Calu3 (cell line): ENCODE measurements around the gene LRRC73. TPM values are rescaled to one million over a fixed set of nuclear protein-coding genes. Genes with fewer than 3 reads are reported as not detected.
"Not testable (repeated sequence)": the region's sequence is repeated elsewhere in the genome, so short reads cannot be mapped to it uniquely, and the experiment has no call there.

Experiments used
- BruUV-seq: library from RNA; stranded (reverse); fragments of 400-500 nt; replicated peaks from 2 replicates; lab custom pipeline; 2021; lab: Mats Ljungman, UMichigan
- CTCF ChIA-PET: fragments of 300-600 bp; sonication (Branson Sonifier 250); formaldehyde crosslinking; loops from one replicate; lab custom pipeline; 2022; ENCODE audit warnings: antibody characterized with exemption; lab: Charles Lee
- DNase-seq: peaks from one replicate; pipeline ENCODE4 v3.0.0; 2022
- H3K27ac Mint-ChIP-seq: one replicate; pipeline ENCODE4 v1.8.0; 2022; ENCODE audit warnings: mixed read lengths; ENCODE audit not compliant: unreplicated experiment
- H3K27me3 Mint-ChIP-seq: one replicate; pipeline ENCODE4 v1.8.0; 2022; ENCODE audit warnings: mixed read lengths; ENCODE audit not compliant: unreplicated experiment
- H3K36me3 Mint-ChIP-seq: one replicate; pipeline ENCODE4 v1.8.0; 2022; ENCODE audit warnings: mild to moderate bottlenecking, moderate library complexity, mixed read lengths; ENCODE audit not compliant: insufficient read depth, unreplicated experiment
- H3K4me1 Mint-ChIP-seq: one replicate; pipeline ENCODE4 v1.8.0; 2022; ENCODE audit warnings: mild to moderate bottlenecking, low read depth, mixed read lengths; ENCODE audit not compliant: unreplicated experiment
- H3K4me3 Mint-ChIP-seq: one replicate; pipeline ENCODE4 v1.8.0; 2022; ENCODE audit warnings: mild to moderate bottlenecking, low read depth, moderate library complexity, mixed read lengths; ENCODE audit not compliant: unreplicated experiment
- H3K9me3 Mint-ChIP-seq: one replicate; pipeline ENCODE4 v1.8.0; 2022; ENCODE audit warnings: low read depth, mixed read lengths; ENCODE audit not compliant: unreplicated experiment
- intact Hi-C: fragments of 100-400 bp; cut with micrococcal nuclease; formaldehyde crosslinking; loops from one replicate; pipeline ENCODE4 v1.10.0; 2022; ENCODE audit not compliant: unreplicated experiment
- total RNA-seq: library from RNA; stranded (reverse); gene quantifications from 2 replicates; pipeline ENCODE4 v1.2.3, GENCODE V29; 2022
- TF ChIP-seq, protein P1 (sequence below): fragments of 200-600 bp; IDR thresholded peaks from one replicate; pipeline ENCODE4 v1.8.0; 2022; ENCODE audit warnings: antibody characterized with exemption; ENCODE audit not compliant: unreplicated experiment

LRRC73 gene
- total RNA-seq, 1 experiment from 2014 or later: 0.50 TPM

GRCh38 chr6:43502666-43503065, 7.5 kb downstream of the LRRC73 start:
- H3K4me3 Mint-ChIP-seq: no peak overlapping the region
- TF ChIP-seq, protein P1, sequence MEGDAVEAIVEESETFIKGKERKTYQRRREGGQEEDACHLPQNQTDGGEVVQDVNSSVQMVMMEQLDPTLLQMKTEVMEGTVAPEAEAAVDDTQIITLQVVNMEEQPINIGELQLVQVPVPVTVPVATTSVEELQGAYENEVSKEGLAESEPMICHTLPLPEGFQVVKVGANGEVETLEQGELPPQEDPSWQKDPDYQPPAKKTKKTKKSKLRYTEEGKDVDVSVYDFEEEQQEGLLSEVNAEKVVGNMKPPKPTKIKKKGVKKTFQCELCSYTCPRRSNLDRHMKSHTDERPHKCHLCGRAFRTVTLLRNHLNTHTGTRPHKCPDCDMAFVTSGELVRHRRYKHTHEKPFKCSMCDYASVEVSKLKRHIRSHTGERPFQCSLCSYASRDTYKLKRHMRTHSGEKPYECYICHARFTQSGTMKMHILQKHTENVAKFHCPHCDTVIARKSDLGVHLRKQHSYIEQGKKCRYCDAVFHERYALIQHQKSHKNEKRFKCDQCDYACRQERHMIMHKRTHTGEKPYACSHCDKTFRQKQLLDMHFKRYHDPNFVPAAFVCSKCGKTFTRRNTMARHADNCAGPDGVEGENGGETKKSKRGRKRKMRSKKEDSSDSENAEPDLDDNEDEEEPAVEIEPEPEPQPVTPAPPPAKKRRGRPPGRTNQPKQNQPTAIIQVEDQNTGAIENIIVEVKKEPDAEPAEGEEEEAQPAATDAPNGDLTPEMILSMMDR: no peak
- peaks cover 5% of the 10 kb centered on the region for H3K27me3 Mint-ChIP-seq
- intact Hi-C loops: no loop called here
- H3K4me1 Mint-ChIP-seq: peaks cover 7% of the 10 kb centered on the region
- no TSS peak for BruUV-seq
- CTCF ChIA-PET: no interaction called here
- H3K9me3 Mint-ChIP-seq: no peaks in the 10 kb centered on the region
- DNase-seq: no peak
- peaks cover 64% of the 10 kb centered on the region for H3K36me3 Mint-ChIP-seq
- no peak overlapping the region for H3K27ac Mint-ChIP-seq

GRCh38 chr6:43500921-43501320, 9.2 kb downstream of the LRRC73 start:
- no peaks in the 10 kb centered on the region for H3K9me3 Mint-ChIP-seq
- no TSS peak for BruUV-seq
- intact Hi-C loops: no loop called here
- H3K27me3 Mint-ChIP-seq: no peaks in the 10 kb centered on the region
- no peak overlapping the region for H3K27ac Mint-ChIP-seq
- no peak overlapping the region for H3K4me3 Mint-ChIP-seq
- H3K4me1 Mint-ChIP-seq: peaks cover 14% of the 10 kb centered on the region
- TF ChIP-seq, protein P1: no peak
- DNase-seq: no peak
- peaks cover 59% of the 10 kb centered on the region for H3K36me3 Mint-ChIP-seq
- CTCF ChIA-PET: interaction anchor here (0.7 kb wide), 1 partner anchor 469 kb away, joined by 3 read pairs; no protein-coding TSS in a partner anchor

GRCh38 chr6:43499028-43499815, 10.9 kb downstream of the LRRC73 start:
- intact Hi-C loops: no loop called here
- Mint-ChIP-seq H3K4me3 (no peak overlapping the region), H3K27me3 (no peaks in the 10 kb centered on the region), H3K9me3 (no peaks in the 10 kb centered on the region), H3K36me3 (peaks cover 61% of the 10 kb centered on the region), H3K4me1 (peaks cover 26% of the 10 kb centered on the region), H3K27ac (no peak overlapping the region)
- CTCF ChIA-PET: no interaction called here
- TF ChIP-seq, protein P1: no peak
- DNase-seq: no peak
- BruUV-seq: no TSS peak

- intact Hi-C loops, H3K27me3 Mint-ChIP-seq, H3K27ac Mint-ChIP-seq, BruUV-seq, H3K9me3 Mint-ChIP-seq, H3K4me3 Mint-ChIP-seq, DNase-seq: not testable (repeated sequence)
- H3K36me3 Mint-ChIP-seq: peaks cover 55% of the 10 kb centered on the region
- CTCF ChIA-PET: interaction anchor here (0.5 to 1.1 kb wide), 3 partner anchors 9 to 321 kb away, joined by 4 to 9 read pairs (median 9); no protein-coding TSS in a partner anchor
- H3K4me1 Mint-ChIP-seq: peaks cover 28% of the 10 kb centered on the region
These were observed 11.9 kb downstream of the LRRC73 start for GRCh38 chr6:43498291-43498690.

DNA sequence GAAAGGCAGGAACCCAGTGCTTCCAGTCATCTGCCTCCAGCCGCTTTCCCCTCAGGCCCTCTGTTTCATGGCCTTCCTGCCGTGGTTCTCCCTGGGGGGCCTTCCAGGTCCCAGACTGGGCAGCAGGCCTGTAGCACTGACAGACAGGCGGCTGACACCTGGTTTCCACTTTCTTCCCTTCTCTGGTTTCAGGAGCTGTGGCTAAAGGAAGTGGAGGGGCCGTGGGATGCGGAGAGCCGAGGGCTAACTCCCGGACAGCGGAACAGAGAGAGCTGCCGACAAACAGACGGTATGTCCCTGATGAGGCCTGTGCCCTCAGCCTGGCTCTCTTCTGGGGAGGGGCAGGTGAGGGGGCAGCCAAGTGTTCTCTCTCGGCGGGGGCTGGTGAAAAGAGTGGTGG, 12.5 kb downstream of the LRRC73 start:
- no peak overlapping the region for H3K27ac Mint-ChIP-seq
- no peak for DNase-seq
- no peaks in the 10 kb centered on the region for H3K27me3 Mint-ChIP-seq
- H3K36me3 Mint-ChIP-seq: peaks cover 52% of the 10 kb centered on the region
- H3K4me1 Mint-ChIP-seq: peaks cover 34% of the 10 kb centered on the region
- no peak overlapping the region for H3K4me3 Mint-ChIP-seq
- H3K9me3 Mint-ChIP-seq: no peaks in the 10 kb centered on the region
- intact Hi-C loops: loop anchor here (2.0 kb wide), 1 partner anchor 61 kb away; no protein-coding TSS in a partner anchor
- CTCF ChIA-PET: interaction anchor here (0.6 to 1.3 kb wide), 3 partner anchors 9 to 12 kb away, joined by 4 to 9 read pairs (median 9); partner anchors contain the start of gene LRRC73
- TF ChIP-seq, protein P1: no peak
- BruUV-seq: no TSS peak
